ENCODE measurements around the gene TP53BP2.
"Not testable (repeated sequence)": the region's sequence is repeated elsewhere in the genome, so short reads cannot be mapped to it uniquely, and the experiment has no call there.

Gene TP53BP2

DNA sequence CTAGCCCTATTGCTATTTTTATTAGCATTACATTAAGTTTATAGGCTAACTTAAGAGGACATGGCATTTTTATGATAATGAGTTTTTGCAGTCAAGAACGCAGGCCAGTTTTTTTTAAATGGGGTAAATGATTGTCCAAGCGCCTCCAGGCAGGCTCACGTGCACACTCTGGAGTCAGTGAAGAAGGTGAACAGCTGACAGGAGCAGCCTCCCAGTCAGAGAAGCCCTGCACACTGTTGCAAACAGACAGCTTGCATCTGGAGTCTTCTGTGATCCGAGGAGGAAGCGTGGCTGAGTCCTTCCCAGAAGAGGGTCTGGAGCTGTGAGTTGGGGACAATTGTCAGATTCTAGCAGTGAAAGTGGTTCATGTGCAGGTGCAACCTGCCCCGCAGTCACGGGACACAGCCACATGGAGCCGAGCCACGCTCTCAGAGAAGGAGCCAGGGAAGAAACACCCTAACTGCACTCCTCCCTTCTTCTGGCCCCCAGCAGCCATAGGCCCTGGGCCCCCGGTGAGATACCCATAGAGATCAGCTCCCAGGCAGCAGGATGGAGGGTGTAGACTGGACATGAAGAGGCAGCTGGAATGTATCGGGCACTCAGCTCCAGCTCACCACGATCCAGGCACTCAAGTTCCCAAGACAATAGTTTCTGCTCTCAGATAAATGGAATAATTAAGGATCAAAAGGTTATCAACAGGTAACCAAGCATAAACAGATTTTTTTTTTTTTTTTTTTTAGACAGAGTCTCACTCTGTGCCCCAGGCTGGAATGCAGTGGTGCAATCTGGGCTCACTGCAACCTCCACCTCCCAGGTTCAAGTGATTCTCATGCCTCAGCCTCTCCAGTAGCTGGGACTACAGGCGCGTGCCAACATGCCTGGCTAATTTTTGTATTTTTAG is 107.0 kb downstream of the TP53BP2 start:
- no peak for DNase-seq

DNA sequence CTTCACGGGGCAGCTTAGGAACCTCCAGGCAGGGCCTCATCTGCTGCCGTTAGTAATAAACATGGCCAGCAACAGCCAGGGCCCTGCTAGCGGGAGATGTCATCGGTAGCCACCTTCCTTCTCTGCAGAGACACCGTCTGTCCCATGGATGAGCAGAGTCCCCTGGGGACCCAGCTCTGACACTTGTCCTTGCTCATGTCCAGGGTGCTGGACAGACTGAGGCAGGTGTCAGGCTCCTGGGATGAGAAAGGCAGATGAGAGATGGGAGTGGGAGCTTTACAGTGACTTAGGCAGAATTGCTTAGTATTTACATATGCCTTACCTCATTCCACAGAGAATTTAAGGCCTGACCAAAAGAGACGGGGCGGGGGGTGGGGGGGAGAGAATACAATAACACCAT is 108.4 kb downstream of the TP53BP2 start:
- no peak for DNase-seq

DNA sequence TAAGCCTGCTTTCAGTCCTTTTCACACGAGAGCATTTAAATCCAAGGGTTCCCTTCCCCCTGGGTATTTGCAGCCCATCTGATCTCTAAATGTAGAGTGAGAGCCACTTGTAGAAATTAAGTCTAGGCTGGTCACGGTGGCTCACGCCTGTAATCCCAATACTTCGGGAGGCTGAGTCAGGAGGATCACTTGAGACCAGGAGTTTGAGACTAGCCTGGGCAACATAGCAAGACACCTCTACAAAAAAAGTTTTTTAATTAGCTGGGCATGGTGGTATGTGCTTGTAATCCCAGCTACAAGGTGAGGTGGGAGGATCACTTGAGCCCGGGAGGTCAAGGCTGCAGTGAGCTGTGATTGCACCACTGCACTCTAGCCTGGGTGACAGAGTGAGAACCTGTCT is 109.1 kb downstream of the TP53BP2 start:
- not testable (repeated sequence) for DNase-seq

DNA sequence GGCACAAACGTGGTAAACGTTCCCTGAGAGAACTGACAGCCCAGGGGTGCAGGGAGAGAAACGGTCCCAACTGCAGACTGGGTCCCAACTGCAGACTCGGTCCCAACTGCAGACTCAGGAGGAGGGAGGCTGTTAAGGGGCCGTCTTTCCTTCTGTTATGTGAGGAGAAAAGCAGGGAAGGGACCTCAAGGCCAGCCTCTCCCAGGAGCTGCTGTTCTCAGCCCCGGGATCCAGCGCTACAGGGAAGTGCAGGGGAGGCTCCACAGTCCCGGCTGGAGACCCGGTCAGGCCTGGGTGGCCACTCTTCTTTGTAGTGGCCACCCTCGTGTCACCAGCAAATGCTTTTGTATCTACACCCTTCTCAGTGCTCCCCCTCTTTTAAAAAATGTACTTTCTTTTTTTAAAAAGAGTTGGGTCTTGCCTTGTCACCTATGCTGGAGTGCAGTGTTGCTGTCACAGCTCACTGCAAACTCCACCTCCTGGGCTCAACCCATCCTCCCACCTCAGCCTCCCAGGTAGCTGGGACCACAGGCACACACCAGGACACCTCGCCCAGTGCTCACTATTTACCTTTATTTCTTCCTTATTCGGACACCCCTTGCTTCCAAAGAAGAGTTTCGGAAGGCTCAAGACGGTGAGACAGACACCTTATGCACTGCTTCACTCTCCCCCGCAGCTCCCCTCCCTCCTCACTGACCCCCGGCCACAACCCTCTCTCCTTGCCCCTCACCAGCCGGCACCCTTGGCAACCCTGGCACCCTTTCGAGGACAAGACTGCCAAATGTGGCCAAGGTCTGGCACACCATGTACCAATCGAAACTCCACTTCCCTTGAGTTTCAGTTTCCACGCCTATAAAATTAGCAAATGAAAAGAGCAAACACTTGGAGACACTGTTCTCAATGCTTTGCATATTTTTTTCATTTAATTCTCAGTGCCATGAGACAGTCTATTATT is 111.6 kb downstream of the TP53BP2 start:
- DNase-seq, result no peak

DNA sequence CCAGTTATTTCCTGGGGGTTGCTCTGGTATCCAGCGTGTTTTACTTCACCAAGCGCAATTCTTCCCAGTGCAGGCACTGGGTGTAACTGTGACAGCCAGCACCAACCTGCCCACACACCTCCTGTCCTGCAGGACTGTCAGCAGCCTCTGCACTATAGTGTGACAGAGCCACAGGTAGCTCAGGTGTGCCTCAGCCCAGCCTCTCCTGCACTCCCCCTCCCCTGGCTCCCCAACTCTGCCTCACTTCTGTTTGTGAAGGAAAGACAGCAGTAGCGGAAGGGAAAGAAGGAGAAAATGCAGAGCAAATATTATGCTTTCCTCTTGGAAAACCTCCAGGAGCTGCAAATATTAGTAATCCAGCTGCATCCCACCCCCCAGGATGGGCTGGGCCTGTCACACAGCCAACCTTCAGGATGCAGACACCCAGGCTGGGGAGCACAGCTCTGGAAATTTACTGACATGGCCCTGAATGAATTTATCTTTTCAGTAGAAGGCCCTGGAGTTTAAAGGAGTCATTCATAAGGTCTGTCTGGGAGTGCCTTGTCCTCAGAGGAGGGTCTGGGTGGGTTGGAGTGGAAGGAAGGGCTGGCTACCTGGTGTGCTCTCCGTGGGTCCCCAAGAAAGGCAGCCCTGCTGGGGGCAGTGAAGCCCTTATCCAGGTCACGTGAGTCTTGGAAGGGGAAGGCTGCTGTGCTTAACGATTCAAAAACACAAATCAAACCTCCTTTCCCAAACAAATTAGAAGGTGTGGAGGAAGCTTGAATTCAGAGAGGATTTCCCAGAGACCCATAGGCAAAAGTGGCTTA is 112.6 kb downstream of the TP53BP2 start:
- DNase-seq, result no peak

DNA sequence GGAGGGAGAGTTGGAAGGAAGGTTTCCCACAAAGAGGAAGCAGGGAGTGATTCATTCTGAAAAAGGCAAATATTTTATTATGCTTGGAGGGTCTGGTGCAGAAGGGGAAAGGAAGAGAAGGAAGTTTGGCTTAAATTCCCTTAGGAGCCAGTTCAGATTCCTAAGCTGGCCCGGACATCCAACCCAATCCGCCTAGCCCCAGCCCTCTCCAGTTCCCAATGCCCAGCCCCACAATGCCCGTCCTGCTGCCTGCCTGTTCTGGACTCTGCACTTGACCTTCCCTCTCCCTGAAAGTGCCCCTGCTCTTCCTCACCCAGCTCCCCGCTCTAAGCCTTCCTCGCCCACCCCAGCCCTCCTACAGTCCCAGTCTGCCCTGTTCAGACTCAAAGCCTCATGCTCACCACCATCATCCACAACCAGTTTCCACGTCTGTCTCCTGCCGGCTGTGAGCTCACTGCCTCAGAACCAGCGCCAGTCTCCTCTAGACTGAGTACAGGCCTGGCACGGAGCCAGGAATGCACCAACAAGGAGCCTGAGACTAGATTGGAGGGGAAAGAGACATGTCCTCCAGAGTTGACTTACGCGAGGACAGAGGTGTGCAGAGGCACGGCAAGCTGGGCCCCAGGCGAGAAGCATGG is 114.5 kb downstream of the TP53BP2 start:
- DNase-seq, result no peak

DNA sequence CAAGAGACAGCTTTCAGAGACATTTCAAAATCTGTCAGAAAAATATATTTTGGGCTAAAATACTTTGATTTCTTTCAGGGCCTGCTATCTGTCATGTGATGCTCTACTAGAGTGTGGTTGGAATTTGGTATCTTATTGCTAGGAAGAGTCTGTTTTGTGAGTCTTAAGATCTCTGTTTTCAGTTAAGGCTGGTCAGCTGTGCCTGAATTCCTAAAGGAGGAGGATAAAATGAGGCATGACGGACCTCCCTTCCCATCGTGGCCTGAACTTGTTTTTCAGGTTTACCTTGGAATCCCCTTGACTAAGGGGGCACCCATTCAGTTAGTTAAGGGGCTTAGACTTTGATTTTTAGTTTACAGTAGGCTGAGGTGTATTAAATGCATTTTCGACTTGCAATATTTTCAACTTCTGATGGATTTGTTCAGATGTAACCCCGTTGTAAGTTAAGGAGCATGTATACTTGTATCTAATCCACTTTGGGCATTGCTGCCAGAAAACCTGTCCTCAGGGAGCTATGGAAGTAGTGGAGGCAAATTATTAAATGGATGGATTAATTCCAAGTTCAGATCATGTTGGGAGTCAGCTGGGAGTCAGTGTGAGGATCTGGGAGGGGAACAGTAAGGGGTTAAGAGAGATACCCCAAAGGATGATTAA is 115.1 kb downstream of the TP53BP2 start:
- no peak for DNase-seq

DNA sequence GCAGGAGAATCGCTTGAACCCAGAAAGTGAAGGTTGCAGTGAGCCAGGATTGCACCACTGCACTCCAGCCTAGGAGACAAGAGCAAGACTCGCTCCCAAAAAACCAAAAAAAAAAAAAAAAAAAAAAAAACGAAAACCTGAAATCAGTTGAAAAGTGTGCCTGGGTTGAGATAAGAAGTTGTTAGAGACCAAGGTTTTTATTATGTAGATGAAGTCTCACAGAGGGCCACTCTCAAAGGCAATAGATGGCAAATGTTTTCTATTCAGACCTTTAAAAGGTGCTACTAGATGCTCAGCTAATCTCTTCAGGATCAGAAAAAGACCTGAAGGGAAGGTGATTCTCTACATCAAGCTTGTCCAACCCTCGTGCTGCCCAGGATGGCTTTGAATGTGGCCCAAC is 115.8 kb downstream of the TP53BP2 start:
- no peak for DNase-seq
